ENCODE measurements around the gene ANO10. TPM values are rescaled to one million over a fixed set of nuclear protein-coding genes. Genes with fewer than 3 reads are reported as not detected.

The ANO10 gene
- total and polyA plus RNA-seq, 2 donors (not counting 3 experiments of a cell fraction or from before 2014, with no cell fraction given) = 28.4 to 45.8 TPM

- Histone ChIP-seq H3K9ac (replicated peaks; ENCODE audit: extremely low read depth, insufficient read depth, low read length) (no peak overlapping the region), H4K20me1 (replicated peaks; ENCODE audit: control insufficient read depth, extremely low read depth, insufficient read depth, low read length) (peaks cover 36% of the 10 kb centered on the region), H3K27me3 (ENCODE audit: control insufficient read depth in 2 of 2, insufficient read depth in 2 of 2, low read length in 2 of 2) (no peaks in the 10 kb centered on the region), H3K4me1 (ENCODE audit: control insufficient read depth, extremely low read depth, insufficient read depth, low read length) (peaks cover 9% of the 10 kb centered on the region), H3K36me3 (ENCODE audit: control insufficient read depth in 2 of 2, extremely low read depth in 1 of 2, insufficient read depth in 2 of 2, low read length in 2 of 2) (peaks cover 2 to 11% of the 10 kb centered on the region in 2 experiments), H3K9me1 (replicated peaks; ENCODE audit: control insufficient read depth, extremely low read depth, insufficient read depth, low read length) (no peaks in the 10 kb centered on the region), H3K79me2 (ENCODE audit: control insufficient read depth, insufficient read depth, low read length) (peaks cover 100% of the 10 kb centered on the region), H3K4me3 (replicated peaks in 1 of 3; ENCODE audit: insufficient read depth in 1 of 3, low read depth in 1 of 3, low read length in 3 of 3) (no peak overlapping the region), H3K27ac (ENCODE audit: insufficient read depth, low read depth, low read length) (no peak overlapping the region), H2AFZ (ENCODE audit: low read depth, low read length) (no peak overlapping the region), H3K4me2 (ENCODE audit: insufficient read depth, low read length) (no peak overlapping the region), H3K9me3 (replicated peaks; ENCODE audit: control insufficient read depth, insufficient read depth, low read length) (no peaks in the 10 kb centered on the region)
- FAIRE-seq (no peak), DNase-seq (ENCODE audit: low read depth, low spot score) (no peak)
- dilution Hi-C loops (cut with MboI; ENCODE audit: extremely low pct_ligation_motif_present, low sequenced_read_pairs) = no loop called here
- intact Hi-C loops (cut with micrococcal nuclease) = no loop called here
- ChIA-PET POLR2A (interaction anchor here (1.1 kb wide), 1 partner anchor 71 kb away, joined by 3 read pairs; no protein-coding TSS in a partner anchor), CTCF (no interaction called here)
- BruUV-seq (replicated peaks) = no TSS peak
- TF ChIP-seq POLR2A (IDR thresholded peaks at IDR 0.05; ENCODE audit: low read depth, low read length) = no peak
- TF ChIP-seq CTCF (IDR thresholded peaks at IDR 0.05; ENCODE audit: extremely low read depth in 1 of 2, insufficient read depth in 1 of 2, low read depth in 1 of 2, low read length in 2 of 2) = no peak
- no peak for TF ChIP-seq JUN (IDR thresholded peaks at IDR 0.05; ENCODE audit: borderline replicate concordance, insufficient read depth, insufficient read length, low read depth)
- TF ChIP-seq POLR2AphosphoS5 (IDR thresholded peaks at IDR 0.05; ENCODE audit: insufficient read depth, low read depth, low read length) = no peak
- TF ChIP-seq FOS (IDR thresholded peaks at IDR 0.05; ENCODE audit: borderline replicate concordance, insufficient read depth, low read length) = no peak
- no peak for TF ChIP-seq MYC (IDR thresholded peaks at IDR 0.05; ENCODE audit: low read depth, low read length)
- no peak for TF ChIP-seq GATA2 (IDR thresholded peaks at IDR 0.05; ENCODE audit: insufficient read depth, insufficient read length, low read depth, low read length)
- no peak for TF ChIP-seq EZH2 (IDR thresholded peaks at IDR 0.05; ENCODE audit: borderline replicate concordance, low read depth, low read length, severe bottlenecking)
- TF ChIP-seq MAX (IDR thresholded peaks at IDR 0.05; ENCODE audit: insufficient read depth, insufficient read length) = no peak
Observed at GRCh38 chr3:43323541-43323940, 298.3 kb downstream of the ANO10 start.
